ENCODE results near the gene NEK10.
"Not testable (repeated sequence)": the region's sequence is repeated elsewhere in the genome, so short reads cannot be mapped to it uniquely, and the experiment has no call there.

Gene NEK10

DNA sequence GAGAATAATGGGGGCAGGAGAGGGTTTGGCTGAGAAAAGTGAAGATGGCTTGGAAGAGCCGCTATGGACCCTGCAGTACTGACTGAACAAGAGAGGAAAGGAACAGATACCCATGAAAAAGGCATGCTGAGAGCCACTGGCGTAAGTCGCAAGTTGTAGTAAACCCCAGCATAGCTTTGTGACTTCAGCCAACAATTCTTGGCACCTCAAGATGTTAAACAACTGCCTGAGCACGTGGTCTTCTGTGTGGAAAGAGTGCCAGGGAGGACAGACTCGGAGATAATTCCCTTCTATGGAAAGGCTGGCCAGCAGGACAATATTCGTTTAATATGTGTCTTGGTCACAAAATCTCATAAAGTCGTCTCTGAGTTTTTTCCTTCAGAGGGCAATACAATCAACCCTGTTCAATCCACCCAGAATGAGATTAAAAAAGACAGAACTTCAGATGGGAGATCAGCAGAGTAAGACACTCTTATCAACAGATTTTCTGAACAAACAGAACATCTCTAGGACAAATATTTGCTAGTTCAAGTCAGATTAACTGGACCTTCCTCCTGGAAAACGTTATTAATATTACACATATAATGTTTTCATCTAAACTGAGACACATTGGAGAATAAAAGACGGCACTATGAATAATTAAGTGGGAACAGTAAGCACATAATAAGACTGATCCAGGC lies 49.2 kb downstream of the NEK10 start:
- DNase-seq (ENCODE audit: low read depth in 3 of 3, low spot score in 1 of 3): no peak

DNA sequence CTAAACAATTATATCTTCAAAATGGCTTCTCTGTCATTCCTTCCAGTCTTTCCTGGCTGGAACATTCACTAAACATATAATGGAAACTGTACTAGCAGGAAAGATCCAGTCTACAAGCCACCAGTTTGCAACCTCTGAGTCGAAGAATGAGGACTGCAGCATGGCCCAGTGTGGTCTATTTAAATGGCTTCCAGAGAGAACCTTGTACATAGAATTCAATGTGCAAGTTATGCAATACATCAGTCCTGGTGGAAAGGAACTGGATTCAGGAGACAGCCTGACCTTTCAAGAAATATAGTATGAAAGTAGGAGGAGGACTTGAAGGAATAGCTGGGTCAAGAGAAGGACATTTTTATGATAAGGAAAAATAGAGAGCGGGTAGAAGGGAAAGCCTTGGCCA lies 49.9 kb downstream of the NEK10 start:
- no peak for DNase-seq (ENCODE audit: low read depth in 3 of 3, low spot score in 1 of 3)

GRCh38 chr3:27317096-27317495 lies 52.1 kb downstream of the NEK10 start:
- DNase-seq (ENCODE audit: low read depth in 3 of 3, low spot score in 1 of 3): no peak

- no peak for DNase-seq (ENCODE audit: low read depth in 3 of 3, low spot score in 1 of 3)
Measured at GRCh38 chr3:27315003-27315402, 54.2 kb downstream of the NEK10 start.

- no peak for DNase-seq (ENCODE audit: low read depth in 3 of 3, low spot score in 1 of 3)
Measured at GRCh38 chr3:27312044-27312668, 57.0 kb downstream of the NEK10 start.

GRCh38 chr3:27311400-27311799 lies 57.8 kb downstream of the NEK10 start:
- no peak for DNase-seq (ENCODE audit: low read depth in 3 of 3, low spot score in 1 of 3)

DNA sequence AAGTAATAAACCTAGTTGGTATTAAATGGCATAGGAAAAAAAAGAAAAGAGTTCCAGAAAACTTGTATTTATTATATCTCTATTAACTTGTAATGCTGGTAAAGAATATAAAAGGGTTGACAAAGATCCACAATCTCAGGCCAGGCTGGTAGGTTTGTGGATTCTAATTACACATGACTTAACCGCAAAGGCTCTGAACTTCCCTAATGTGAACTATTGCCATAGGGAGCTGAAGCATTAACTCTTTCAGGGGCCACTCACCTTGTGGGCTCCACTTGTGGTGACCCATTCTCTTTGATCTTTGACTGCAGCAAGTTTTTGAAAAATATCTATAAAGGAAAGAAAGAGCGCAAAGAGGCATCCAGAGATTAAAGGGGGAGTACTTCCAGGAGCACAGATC lies 58.5 kb downstream of the NEK10 start:
- no peak for DNase-seq (ENCODE audit: low read depth in 3 of 3, low spot score in 1 of 3)

GRCh38 chr3:27307566-27307965 lies 61.6 kb downstream of the NEK10 start:
- no peak for DNase-seq (ENCODE audit: low read depth in 3 of 3, low spot score in 1 of 3)

GRCh38 chr3:27302891-27303290 lies 66.3 kb downstream of the NEK10 start:
- DNase-seq (ENCODE audit: low read depth in 3 of 3, low spot score in 1 of 3): no peak

- DNase-seq (ENCODE audit: low read depth in 3 of 3, low spot score in 1 of 3): not testable (repeated sequence)
Measured at GRCh38 chr3:27298981-27299380, 70.2 kb downstream of the NEK10 start.

- no peak for DNase-seq (ENCODE audit: low read depth in 3 of 3, low spot score in 1 of 3)
Measured at GRCh38 chr3:27293939-27294338, 75.2 kb downstream of the NEK10 start.

GRCh38 chr3:27290760-27291159 lies 78.4 kb downstream of the NEK10 start:
- DNase-seq (ENCODE audit: low read depth in 3 of 3, low spot score in 1 of 3): no peak

- DNase-seq (ENCODE audit: low read depth in 3 of 3, low spot score in 1 of 3): no peak
Measured at GRCh38 chr3:27289769-27290413, 79.3 kb downstream of the NEK10 start.

DNA sequence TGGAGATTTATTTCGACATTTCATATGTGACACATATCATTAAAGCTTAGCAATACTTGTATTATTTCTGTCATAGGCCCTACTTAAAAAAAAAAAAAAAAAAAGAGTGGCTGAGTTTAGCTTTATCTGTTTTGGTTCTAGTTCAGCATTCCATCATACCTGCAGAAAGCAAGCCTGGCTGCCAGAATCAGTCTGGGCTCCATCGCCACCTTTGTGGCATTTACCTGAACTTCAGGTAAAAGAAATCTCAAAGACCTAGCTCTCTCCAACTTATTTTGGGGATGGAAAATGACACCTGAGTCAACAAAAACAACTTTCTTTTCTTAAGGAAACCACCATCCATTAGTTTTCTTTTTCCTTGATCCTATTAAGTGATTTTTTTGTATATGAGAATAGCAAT lies 82.1 kb downstream of the NEK10 start:
- no peak for DNase-seq (ENCODE audit: low read depth in 3 of 3, low spot score in 1 of 3)

DNA sequence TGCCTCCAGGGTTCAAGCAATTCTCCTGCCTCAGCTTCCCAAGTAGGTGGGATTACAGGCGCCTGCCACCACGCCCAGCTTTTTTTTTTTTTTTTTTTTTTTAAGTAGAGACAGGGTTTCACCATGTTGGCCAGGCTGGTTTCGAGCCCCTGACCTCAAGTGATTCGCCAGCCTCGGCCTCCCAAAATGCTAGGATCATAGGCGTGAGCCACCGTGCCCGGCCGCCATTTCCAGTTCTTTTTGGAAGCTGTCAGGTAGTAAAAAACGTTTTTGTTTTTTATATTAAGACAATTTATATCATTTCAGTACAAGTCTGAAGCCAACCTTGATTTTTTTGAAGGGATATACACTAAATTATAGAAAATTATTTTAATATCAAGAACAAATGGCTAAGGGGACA lies 82.7 kb downstream of the NEK10 start:
- not testable (repeated sequence) for DNase-seq (ENCODE audit: low read depth in 3 of 3, low spot score in 1 of 3)

DNA sequence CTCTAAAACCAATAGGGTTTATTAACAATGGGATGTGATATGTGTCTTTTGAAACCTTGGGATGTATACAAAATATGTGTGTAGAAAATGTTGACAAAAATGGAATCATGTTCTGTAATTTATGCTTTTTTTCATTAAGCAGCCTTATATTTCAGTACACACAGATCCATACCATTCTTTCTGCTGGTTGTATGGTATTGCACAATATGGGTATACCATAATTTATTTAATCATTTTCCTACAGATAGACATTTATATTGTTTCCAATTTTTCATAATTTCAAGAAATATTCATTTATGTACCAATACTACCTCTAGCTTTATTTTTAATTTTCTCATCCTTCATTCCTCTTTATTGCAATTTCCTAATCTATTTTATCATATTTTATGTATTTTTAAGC lies 83.5 kb downstream of the NEK10 start:
- no peak for DNase-seq (ENCODE audit: low read depth in 3 of 3, low spot score in 1 of 3)

GRCh38 chr3:27281671-27282150 lies 87.5 kb downstream of the NEK10 start:
- no peak for DNase-seq (ENCODE audit: low read depth in 3 of 3, low spot score in 1 of 3)

DNA sequence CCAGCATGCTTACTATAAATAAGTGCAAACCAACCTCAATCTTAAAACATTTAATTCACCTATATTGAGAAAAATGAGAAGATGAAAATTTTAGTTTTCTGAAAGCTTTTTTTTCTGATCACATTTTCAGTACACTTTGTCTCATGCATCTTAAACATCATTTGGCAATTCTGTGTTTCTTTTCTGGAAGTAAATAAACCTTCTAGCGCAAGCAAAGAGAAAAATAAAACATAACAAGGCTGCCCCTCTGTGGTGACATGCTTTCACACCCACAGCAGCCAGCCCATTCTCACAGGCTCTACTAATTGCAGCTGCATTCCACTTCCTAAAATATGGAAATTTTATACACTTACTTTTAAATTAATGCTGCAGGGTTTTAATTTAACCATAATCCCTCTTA lies 90.1 kb downstream of the NEK10 start:
- DNase-seq (ENCODE audit: low read depth in 3 of 3, low spot score in 1 of 3): no peak

DNA sequence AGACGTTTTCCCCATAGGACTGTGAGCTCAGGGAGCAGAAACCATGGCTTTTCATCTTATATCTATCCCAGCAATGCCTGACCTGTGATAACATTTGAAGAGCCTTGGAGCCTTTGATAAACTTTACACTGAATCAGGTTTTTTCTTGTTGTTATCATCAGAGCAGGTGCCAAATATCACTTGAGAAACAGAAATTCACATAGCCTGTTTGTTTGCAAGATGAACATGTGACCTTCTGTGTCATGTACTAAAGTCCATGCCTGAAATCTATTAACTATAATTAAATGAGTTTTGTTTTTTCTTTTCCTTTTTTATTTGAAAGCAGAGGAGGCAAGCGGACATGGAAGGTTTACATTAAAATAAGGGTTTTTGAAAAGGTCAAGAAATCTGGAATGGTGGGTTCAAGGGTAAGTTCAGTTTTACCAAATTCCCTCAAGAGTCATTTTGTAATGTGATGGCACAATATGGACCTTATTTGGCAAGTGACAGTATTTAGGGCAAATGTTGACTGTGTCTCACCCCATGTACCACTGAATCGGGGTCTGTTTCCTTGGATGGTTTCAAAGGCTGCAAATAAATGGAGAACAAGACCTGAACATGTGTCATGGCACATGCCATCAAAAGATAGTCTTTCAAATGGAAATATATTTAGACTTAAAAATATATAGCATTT lies 90.7 kb downstream of the NEK10 start:
- no peak for DNase-seq (ENCODE audit: low read depth in 3 of 3, low spot score in 1 of 3)

- no peak for DNase-seq (ENCODE audit: low read depth in 3 of 3, low spot score in 1 of 3)
Measured at GRCh38 chr3:27275441-27275990, 93.7 kb downstream of the NEK10 start.

GRCh38 chr3:27271890-27272289 lies 97.3 kb downstream of the NEK10 start:
- DNase-seq (ENCODE audit: low read depth in 3 of 3, low spot score in 1 of 3): no peak

DNA sequence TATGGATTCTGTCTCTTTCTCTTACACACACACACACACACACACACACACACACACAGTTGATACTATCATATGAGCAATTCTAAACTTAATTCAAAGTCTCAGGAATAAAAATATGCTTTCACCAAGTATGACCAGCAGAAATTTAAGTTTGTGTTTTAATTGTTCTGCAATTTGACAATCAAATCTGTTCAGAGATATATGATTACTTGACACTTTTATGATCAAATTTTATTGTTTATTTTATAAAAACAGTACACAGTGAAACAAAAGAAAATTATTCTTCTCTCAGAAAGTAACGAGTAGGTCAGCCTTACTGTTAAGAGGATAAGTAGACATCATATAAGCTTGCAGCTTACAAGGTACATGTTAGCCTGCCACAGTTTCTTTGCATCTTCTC lies 114.3 kb downstream of the NEK10 start:
- DNase-seq (ENCODE audit: low read depth in 3 of 3, low spot score in 1 of 3): no peak
